Upper lobe of left lung (tissue), 6 donors: ENCODE results near the gene CEP95. TPM values are rescaled to one million over a fixed set of nuclear protein-coding genes. Genes with fewer than 3 reads are reported as not detected.
A peak's percentile ranks its signal among the peaks of the same experiment; 100 is the strongest.
"Not testable (repeated sequence)": the region's sequence is repeated elsewhere in the genome, so short reads cannot be mapped to it uniquely, and the experiment has no call there.

Source experiments
- ATAC-seq, 2 donors: fragments of 200-7000 bp; cut with Tn5 transposase; one replicate each; pipeline ENCODE4 v1.9.1; 2022; ENCODE audit warnings: mild to moderate bottlenecking in 2 of 2, moderate library complexity in 2 of 2; ENCODE audit not compliant: low FRiP score in 2 of 2
- DNase-seq, 2 donors: peaks; one replicate each; pipeline ENCODE4 v3.0.0-alpha.2; 2019 to 2020
- H3K27ac ChIP-seq, 4 donors: fragments of 200-600 bp; sonication (generic); one replicate each; pipeline ENCODE4 v1.5.1; 2016 to 2019
- H3K27me3 ChIP-seq, 4 donors: fragments of 200-600 bp; sonication (generic); one replicate each; pipeline ENCODE4 v1.5.1; 2017 to 2019
- H3K36me3 ChIP-seq, 4 donors: fragments of 200-600 bp; sonication (generic); one replicate each; pipeline ENCODE4 v1.5.1; 2016 to 2019
- H3K4me1 ChIP-seq, 4 donors: fragments of 200-600 bp; sonication (generic); one replicate each; pipeline ENCODE4 v1.5.1; 2018 to 2019
- H3K4me3 ChIP-seq, 4 donors: fragments of 200-600 bp; sonication (generic); one replicate each; pipeline ENCODE4 v1.5.1; 2017 to 2019; ENCODE audit warnings: mild to moderate bottlenecking in 2 of 4, moderate library complexity in 1 of 4
- H3K9me3 ChIP-seq, 4 donors: fragments of 200-600 bp; sonication (generic); one replicate each; pipeline ENCODE4 v1.5.1; 2018 to 2019
- CTCF ChIP-seq, 6 experiments: fragments of 450-650 bp in 4 of 6; fragments of 200-600 bp in 2 of 6; sonication (generic) in 2 of 6; IDR thresholded peaks; one replicate each; pipeline ENCODE4 v1.5.1; 2016 to 2019; ENCODE audit warnings: antibody characterized with exemption in 6 of 6
- EP300 ChIP-seq, 4 donors: sonication (generic); formaldehyde crosslinking; IDR thresholded peaks; one replicate each; pipeline ENCODE4 v1.5.1; 2017; ENCODE audit warnings: antibody characterized with exemption in 4 of 4, control low read depth in 2 of 4
- POLR2A ChIP-seq, 4 donors: fragments of 450-650 bp; IDR thresholded peaks; one replicate each; pipeline ENCODE4 v1.5.1; 2016 to 2017; ENCODE audit warnings: antibody characterized with exemption in 4 of 4, mild to moderate bottlenecking in 2 of 4
- POLR2AphosphoS5 ChIP-seq, 2 donors: sonication (generic); formaldehyde crosslinking; IDR thresholded peaks; one replicate each; pipeline ENCODE4 v1.5.1; 2017; ENCODE audit warnings: antibody characterized with exemption in 2 of 2
- WGBS, 2 donors: methylation state at CpG; one replicate each; pipeline ENCODE4 v1.1.5; 2017 to 2018; 5-methylcytosine and 5-hydroxymethylcytosine counted together
- total RNA-seq, 6 donors: library from RNA; depleted of rRNA in 4 of 6; stranded (reverse); fragments of >200 nt in 4 of 6; gene quantifications; one replicate each; pipeline versions ENCODE4 v1.1.0 to v1.2.1, GENCODE V29; 2016 to 2021
- donor health status: DM: no; HTN: no; CAD: no; lungs with moderate emphysema.
- donor health status: DM: no; HTN: yes; CAD: no; lungs with severe emphysema.

Gene CEP95
- total RNA-seq: 100 to 1,000 TPM in 1 of 6 donors, 10 to 100 TPM in 5; 24.3 to 168 (median 35.7) TPM

- WGBS, 2 donors: 0% methylated on average over 39 to 61 of the region's 77 CpGs
- Histone ChIP-seq H3K27ac (peak within 1 kb of the TSS; percentile 99 to 100 (median 100)), H3K4me3 (peak within 1 kb of the TSS; percentile 66 to 95 (median 78)), H3K36me3 (peaks cover 38 to 55% (median 50%) of the 10 kb centered on the region in 4 donors), H3K4me1 (peaks cover 35 to 50% (median 44%) of the 10 kb centered on the region in 4 donors), H3K27me3 (no peaks in the 10 kb centered on the region), H3K9me3 (no peaks in the 10 kb centered on the region)
- DNase-seq: peak; percentile 93 to 95
- ATAC-seq: peak; percentile 88 to 93
- TF ChIP-seq CTCF (IDR thresholded peaks at IDR 0.05) (peak in 1 of 6 experiments; percentile 25), POLR2AphosphoS5 (IDR thresholded peaks at IDR 0.05) (peak; percentile 90 to 97), POLR2A (IDR thresholded peaks at IDR 0.05) (peak; percentile 64 to 87 (median 86)), EP300 (IDR thresholded peaks at IDR 0.05) (peak in 1 of 4 donors; percentile 23)
Observed at GRCh38 chr17:64506576-64507412, at the start of gene CEP95. CEP95 (plus strand) TSS chr17:64506977; CDS start chr17:64507098, 121 bp downstream.

GRCh38 chr17:64457156-64457555 lies 49.6 kb upstream of the CEP95 start:
- Histone ChIP-seq H3K9me3 (no peaks in the 10 kb centered on the region), H3K36me3 (no peaks in the 10 kb centered on the region), H3K27ac (no peak overlapping the region), H3K4me3 (no peak overlapping the region), H3K4me1 (peaks cover 0 to 19% (median 6%) of the 10 kb centered on the region in 4 donors), H3K27me3 (no peaks in the 10 kb centered on the region)
- no peak for DNase-seq
- ATAC-seq: no peak
- TF ChIP-seq EP300 (IDR thresholded peaks at IDR 0.05) (no peak), CTCF (IDR thresholded peaks at IDR 0.05) (no peak), POLR2AphosphoS5 (IDR thresholded peaks at IDR 0.05) (no peak)
- WGBS, 2 donors: 48 to 56% methylated on average over 7 of the region's 7 CpGs

- 88 to 94% methylated on average over 6 to 8 of the region's 8 CpGs for WGBS, 2 donors
- Histone ChIP-seq H3K27ac (no peak overlapping the region), H3K9me3 (no peaks in the 10 kb centered on the region), H3K4me1 (peaks cover 0 to 19% (median 6%) of the 10 kb centered on the region in 4 donors), H3K36me3 (no peaks in the 10 kb centered on the region), H3K4me3 (no peak overlapping the region), H3K27me3 (no peaks in the 10 kb centered on the region)
- DNase-seq (peak in 1 of 2 donors; percentile 41), ATAC-seq (peak in 1 of 2 donors; percentile 28)
- TF ChIP-seq POLR2AphosphoS5 (IDR thresholded peaks at IDR 0.05) (no peak), POLR2A (IDR thresholded peaks at IDR 0.05) (no peak), EP300 (IDR thresholded peaks at IDR 0.05) (no peak), CTCF (IDR thresholded peaks at IDR 0.05) (no peak)
Observed at GRCh38 chr17:64458756-64459155, 48.0 kb upstream of the CEP95 start.

GRCh38 chr17:64459284-64459747 lies 47.5 kb upstream of the CEP95 start:
- TF ChIP-seq EP300 (IDR thresholded peaks at IDR 0.05) (no peak), POLR2AphosphoS5 (IDR thresholded peaks at IDR 0.05) (no peak), CTCF (IDR thresholded peaks at IDR 0.05) (no peak), POLR2A (IDR thresholded peaks at IDR 0.05) (no peak)
- Histone ChIP-seq H3K9me3 (no peaks in the 10 kb centered on the region), H3K36me3 (no peaks in the 10 kb centered on the region), H3K27me3 (no peaks in the 10 kb centered on the region), H3K4me1 (peaks cover 0 to 19% (median 6%) of the 10 kb centered on the region in 4 donors), H3K4me3 (no peak overlapping the region), H3K27ac (no peak overlapping the region)
- WGBS, 2 donors: 84 to 93% methylated on average over 6 of the region's 6 CpGs
- ATAC-seq: peak in 1 of 2 donors; percentile 60
- no peak for DNase-seq

GRCh38 chr17:64459818-64460217 lies 47.0 kb upstream of the CEP95 start:
- not testable (repeated sequence) for H3K36me3 ChIP-seq, ATAC-seq, DNase-seq, H3K9me3 ChIP-seq, H3K27ac ChIP-seq, H3K27me3 ChIP-seq, H3K4me3 ChIP-seq
- H3K4me1 ChIP-seq: peaks cover 0 to 19% (median 6%) of the 10 kb centered on the region in 4 donors
- 96% methylated on average over 7 of the region's 7 CpGs for WGBS, 2 donors
